RWPE2 (cell line): ENCODE measurements around the gene RGPD8.
A peak's percentile ranks its signal among the peaks of the same experiment; 100 is the strongest.
"Not testable (repeated sequence)": the region's sequence is repeated elsewhere in the genome, so short reads cannot be mapped to it uniquely, and the experiment has no call there.

Source experiments
- ATAC-seq: fragments of 200-7000 bp; cut with Tn5 transposase; 3 replicates; pipeline ENCODE4 v1.9.1; 2021; ENCODE audit warnings: low read depth
- DNase-seq: peaks from one replicate; pipeline ENCODE4 v3.0.0-alpha.2; 2020; ENCODE audit warnings: low spot score
- H3K27ac ChIP-seq: fragments of 450-650 bp; 2 replicates; pipeline ENCODE4 v1.5.1; 2017; ENCODE audit warnings: mild to moderate bottlenecking; ENCODE audit not compliant: poor library complexity, severe bottlenecking
- H3K27me3 ChIP-seq: fragments of 250-450 bp; sonication (Bioruptor Pico); 2 replicates; pipeline ENCODE4 v1.5.1; 2021; ENCODE audit warnings: mild to moderate bottlenecking, moderate library complexity; ENCODE audit not compliant: insufficient read depth, poor library complexity, severe bottlenecking
- H3K36me3 ChIP-seq: fragments of 250-450 bp; sonication (Bioruptor Pico); 2 replicates; pipeline ENCODE4 v1.5.1; 2020; ENCODE audit warnings: low read depth, mild to moderate bottlenecking, moderate library complexity
- H3K4me1 ChIP-seq: fragments of 250-450 bp; sonication (Bioruptor Pico); 2 replicates; pipeline ENCODE4 v1.5.1; 2021; ENCODE audit warnings: mild to moderate bottlenecking, moderate library complexity; ENCODE audit not compliant: insufficient read depth, poor library complexity, severe bottlenecking
- H3K4me3 ChIP-seq: fragments of 250-450 bp; sonication (Bioruptor Pico); 2 replicates; pipeline ENCODE4 v1.5.1; 2021; ENCODE audit warnings: mild to moderate bottlenecking, moderate library complexity; ENCODE audit not compliant: severe bottlenecking
- H3K9me3 ChIP-seq: fragments of 250-450 bp; sonication (Bioruptor Pico); 2 replicates; pipeline ENCODE4 v1.5.1; 2021; ENCODE audit warnings: mild to moderate bottlenecking, moderate library complexity; ENCODE audit not compliant: severe bottlenecking
- TF ChIP-seq, protein P1 (sequence below): fragments of 450-650 bp; IDR thresholded peaks from one replicate; pipeline ENCODE4 v1.5.1; 2017; ENCODE audit warnings: mild to moderate bottlenecking, moderate library complexity; ENCODE audit not compliant: poor library complexity, severe bottlenecking

The RGPD8 gene

GRCh38 chr2:112433932-112434730 is 686 bp upstream of the RGPD8 start:
- H3K27me3 ChIP-seq = no peaks in the 10 kb centered on the region
- no peaks in the 10 kb centered on the region for H3K36me3 ChIP-seq
- DNase-seq (no peak), ATAC-seq (no peak)
- TF ChIP-seq, protein P1, sequence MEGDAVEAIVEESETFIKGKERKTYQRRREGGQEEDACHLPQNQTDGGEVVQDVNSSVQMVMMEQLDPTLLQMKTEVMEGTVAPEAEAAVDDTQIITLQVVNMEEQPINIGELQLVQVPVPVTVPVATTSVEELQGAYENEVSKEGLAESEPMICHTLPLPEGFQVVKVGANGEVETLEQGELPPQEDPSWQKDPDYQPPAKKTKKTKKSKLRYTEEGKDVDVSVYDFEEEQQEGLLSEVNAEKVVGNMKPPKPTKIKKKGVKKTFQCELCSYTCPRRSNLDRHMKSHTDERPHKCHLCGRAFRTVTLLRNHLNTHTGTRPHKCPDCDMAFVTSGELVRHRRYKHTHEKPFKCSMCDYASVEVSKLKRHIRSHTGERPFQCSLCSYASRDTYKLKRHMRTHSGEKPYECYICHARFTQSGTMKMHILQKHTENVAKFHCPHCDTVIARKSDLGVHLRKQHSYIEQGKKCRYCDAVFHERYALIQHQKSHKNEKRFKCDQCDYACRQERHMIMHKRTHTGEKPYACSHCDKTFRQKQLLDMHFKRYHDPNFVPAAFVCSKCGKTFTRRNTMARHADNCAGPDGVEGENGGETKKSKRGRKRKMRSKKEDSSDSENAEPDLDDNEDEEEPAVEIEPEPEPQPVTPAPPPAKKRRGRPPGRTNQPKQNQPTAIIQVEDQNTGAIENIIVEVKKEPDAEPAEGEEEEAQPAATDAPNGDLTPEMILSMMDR = no peak
- no peaks in the 10 kb centered on the region for H3K4me1 ChIP-seq
- peak overlapping the region; percentile 42 for H3K4me3 ChIP-seq
- no peak overlapping the region for H3K27ac ChIP-seq
- H3K9me3 ChIP-seq = no peaks in the 10 kb centered on the region

- ATAC-seq, H3K9me3 ChIP-seq, H3K4me1 ChIP-seq, H3K36me3 ChIP-seq, DNase-seq, H3K27me3 ChIP-seq, H3K27ac ChIP-seq: not testable (repeated sequence)
- H3K4me3 ChIP-seq = peak overlapping the region; percentile 42
Observed at GRCh38 chr2:112432735-112433479, 538 bp downstream of the RGPD8 start.

- not testable (repeated sequence) for ATAC-seq, H3K27ac ChIP-seq, H3K36me3 ChIP-seq, H3K9me3 ChIP-seq, H3K27me3 ChIP-seq, H3K4me3 ChIP-seq, H3K4me1 ChIP-seq, DNase-seq
Observed at GRCh38 chr2:112432390-112432734, 1.1 kb downstream of the RGPD8 start.

DNA sequence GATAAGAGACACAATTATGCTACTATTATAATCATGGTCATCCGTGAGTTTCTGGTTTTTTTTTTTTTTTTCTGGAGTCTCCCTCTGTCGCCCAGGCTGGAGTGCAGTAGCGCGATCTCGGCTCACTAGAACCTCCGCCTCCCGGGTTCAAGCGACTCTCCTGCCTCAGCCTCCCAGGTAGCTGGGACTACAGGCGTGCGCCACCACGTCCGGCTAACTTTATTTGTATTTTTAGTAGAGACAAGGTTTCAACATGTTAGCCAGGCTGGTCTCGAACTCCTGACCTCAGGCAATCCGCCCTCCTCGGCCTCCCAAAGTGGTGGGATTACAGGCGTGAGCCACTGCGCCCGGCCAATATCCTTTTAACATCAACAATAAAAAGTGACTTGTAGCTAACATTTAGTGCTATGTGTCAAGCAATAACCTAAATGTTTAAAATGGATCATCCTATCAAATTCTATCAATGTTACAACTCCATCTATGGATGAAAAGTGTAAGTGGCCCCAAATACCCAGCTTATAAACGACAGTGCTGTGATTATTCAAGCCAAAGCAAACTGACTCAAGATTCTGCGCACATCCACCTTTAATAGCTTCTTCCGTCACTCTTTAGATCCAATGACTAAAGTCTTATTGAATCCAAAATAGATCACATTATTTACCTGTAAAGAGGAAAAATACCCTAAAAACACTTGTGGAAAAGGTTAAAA is 1.7 kb downstream of the RGPD8 start:
- H3K4me3 ChIP-seq, ATAC-seq: not testable (repeated sequence)

GRCh38 chr2:112424553-112424952 is 8.9 kb downstream of the RGPD8 start:
- not testable (repeated sequence) for H3K27me3 ChIP-seq, H3K36me3 ChIP-seq, H3K27ac ChIP-seq, H3K9me3 ChIP-seq, ATAC-seq, H3K4me3 ChIP-seq, H3K4me1 ChIP-seq, DNase-seq

More for the DNA sequence above, 1.7 kb downstream of the RGPD8 start:
- DNase-seq, H3K27ac ChIP-seq, H3K9me3 ChIP-seq, H3K4me1 ChIP-seq, H3K36me3 ChIP-seq, H3K27me3 ChIP-seq: not testable (repeated sequence)

DNA sequence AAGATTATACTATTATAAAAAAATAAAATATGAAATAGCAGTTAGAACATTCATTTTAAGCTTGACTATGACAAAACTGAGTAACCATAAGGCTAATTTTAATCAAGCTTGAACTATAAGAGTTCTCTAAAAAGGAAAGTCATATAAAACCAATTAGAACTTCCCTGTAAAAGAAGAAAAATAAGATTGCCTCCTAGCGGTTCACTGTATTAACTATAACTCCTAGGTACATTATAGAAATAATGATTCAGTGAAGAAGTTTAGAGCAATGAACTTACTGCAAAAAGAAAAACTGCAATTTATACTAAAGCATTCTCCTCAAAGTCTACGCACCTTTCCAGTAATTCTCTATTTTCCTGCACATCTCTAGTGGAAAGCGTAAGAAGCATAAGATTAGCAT is 16.6 kb downstream of the RGPD8 start:
- not testable (repeated sequence) for H3K4me3 ChIP-seq, ATAC-seq, DNase-seq, H3K27ac ChIP-seq, H3K27me3 ChIP-seq, H3K9me3 ChIP-seq, H3K36me3 ChIP-seq, H3K4me1 ChIP-seq

- H3K4me1 ChIP-seq, H3K27me3 ChIP-seq, ATAC-seq, H3K9me3 ChIP-seq, H3K4me3 ChIP-seq, H3K36me3 ChIP-seq, H3K27ac ChIP-seq, DNase-seq: not testable (repeated sequence)
Observed at GRCh38 chr2:112360055-112360454, 73.4 kb downstream of the RGPD8 start.

GRCh38 chr2:112354335-112354734 is 79.1 kb downstream of the RGPD8 start:
- not testable (repeated sequence) for ATAC-seq, H3K36me3 ChIP-seq, H3K27ac ChIP-seq, DNase-seq, H3K4me3 ChIP-seq, H3K4me1 ChIP-seq, H3K27me3 ChIP-seq, H3K9me3 ChIP-seq

- H3K4me3 ChIP-seq, H3K27ac ChIP-seq, ATAC-seq, H3K4me1 ChIP-seq, DNase-seq, H3K36me3 ChIP-seq, H3K27me3 ChIP-seq, H3K9me3 ChIP-seq: not testable (repeated sequence)
Observed at GRCh38 chr2:112352809-112353603, 80.4 kb downstream of the RGPD8 start.

- not testable (repeated sequence) for DNase-seq, H3K9me3 ChIP-seq, ATAC-seq, H3K36me3 ChIP-seq, H3K27ac ChIP-seq, H3K4me1 ChIP-seq, H3K4me3 ChIP-seq, H3K27me3 ChIP-seq
Observed at GRCh38 chr2:112352292-112352691, 81.2 kb downstream of the RGPD8 start.
